Measurements from ENCODE around the gene KCNAB3.

The KCNAB3 gene

GRCh38 chr17:7922845-7923628, 6.6 kb downstream of the KCNAB3 start:
- Mint-ChIP-seq H3K27ac (peak overlapping the region; percentile 89), H3K9me3 (ENCODE audit: low read depth) (no peaks in the 10 kb centered on the region), H3K36me3 (no peaks in the 10 kb centered on the region), H3K4me3 (peak overlapping the region; percentile 78), H3K4me1 (ENCODE audit: low read depth) (peaks cover 23% of the 10 kb centered on the region), H3K27me3 (no peaks in the 10 kb centered on the region)

- H3K27ac Mint-ChIP-seq = peak overlapping the region; percentile 89
- peaks cover 22% of the 10 kb centered on the region for H3K4me1 Mint-ChIP-seq (ENCODE audit: low read depth)
- no peaks in the 10 kb centered on the region for H3K27me3 Mint-ChIP-seq
- no peaks in the 10 kb centered on the region for H3K36me3 Mint-ChIP-seq
- H3K9me3 Mint-ChIP-seq (ENCODE audit: low read depth) = no peaks in the 10 kb centered on the region
- peak overlapping the region; percentile 78 for H3K4me3 Mint-ChIP-seq
These were observed 7.3 kb downstream of the KCNAB3 start for GRCh38 chr17:7922269-7922844.

GRCh38 chr17:7916808-7917207, 12.8 kb downstream of the KCNAB3 start:
- H3K27ac Mint-ChIP-seq = peak overlapping the region; percentile 87
- no peaks in the 10 kb centered on the region for H3K36me3 Mint-ChIP-seq
- peak overlapping the region; percentile 83 for H3K4me3 Mint-ChIP-seq
- H3K9me3 Mint-ChIP-seq (ENCODE audit: low read depth) = no peaks in the 10 kb centered on the region
- H3K4me1 Mint-ChIP-seq (ENCODE audit: low read depth) = peaks cover 33% of the 10 kb centered on the region
- H3K27me3 Mint-ChIP-seq = no peaks in the 10 kb centered on the region

GRCh38 chr17:7916385-7916682, 13.3 kb downstream of the KCNAB3 start:
- no peaks in the 10 kb centered on the region for H3K36me3 Mint-ChIP-seq
- no peaks in the 10 kb centered on the region for H3K9me3 Mint-ChIP-seq (ENCODE audit: low read depth)
- peak overlapping the region; percentile 87 for H3K27ac Mint-ChIP-seq
- no peaks in the 10 kb centered on the region for H3K27me3 Mint-ChIP-seq
- peaks cover 29% of the 10 kb centered on the region for H3K4me1 Mint-ChIP-seq (ENCODE audit: low read depth)
- peak overlapping the region; percentile 83 for H3K4me3 Mint-ChIP-seq

- Mint-ChIP-seq H3K4me3 (peak within 1 kb of the TSS; percentile 89), H3K27ac (peak within 1 kb of the TSS; percentile 87), H3K27me3 (no peaks in the 10 kb centered on the region), H3K9me3 (ENCODE audit: low read depth) (no peaks in the 10 kb centered on the region), H3K36me3 (no peaks in the 10 kb centered on the region), H3K4me1 (ENCODE audit: low read depth) (peaks cover 29% of the 10 kb centered on the region)
These were observed 13.9 kb downstream of the KCNAB3 start, which contains the start of gene RNF227 for GRCh38 chr17:7915611-7916384. Gene RNF227, minus strand, starts transcription at chr17:7916289. Its CDS starts 94 bp downstream, at chr17:7916195.

- peak overlapping the region; percentile 89 for H3K4me3 Mint-ChIP-seq
These were observed 14.5 kb downstream of the KCNAB3 start for GRCh38 chr17:7915179-7915610.

GRCh38 chr17:7912927-7913524, 16.6 kb downstream of the KCNAB3 start:
- Mint-ChIP-seq H3K4me3 (peak overlapping the region; percentile 63), H3K4me1 (ENCODE audit: low read depth) (peaks cover 29% of the 10 kb centered on the region), H3K36me3 (no peaks in the 10 kb centered on the region), H3K27me3 (no peaks in the 10 kb centered on the region), H3K27ac (peak overlapping the region; percentile 10), H3K9me3 (ENCODE audit: low read depth) (no peaks in the 10 kb centered on the region)

More at GRCh38 chr17:7915179-7915610, 14.5 kb downstream of the KCNAB3 start:
- peaks cover 29% of the 10 kb centered on the region for H3K4me1 Mint-ChIP-seq (ENCODE audit: low read depth)
- H3K27me3 Mint-ChIP-seq = no peaks in the 10 kb centered on the region
- H3K36me3 Mint-ChIP-seq = no peaks in the 10 kb centered on the region
- H3K9me3 Mint-ChIP-seq (ENCODE audit: low read depth) = no peaks in the 10 kb centered on the region
- H3K27ac Mint-ChIP-seq = peak overlapping the region; percentile 87

- Mint-ChIP-seq H3K9me3 (ENCODE audit: low read depth) (no peaks in the 10 kb centered on the region), H3K27me3 (no peaks in the 10 kb centered on the region), H3K36me3 (no peaks in the 10 kb centered on the region), H3K4me1 (ENCODE audit: low read depth) (peaks cover 19% of the 10 kb centered on the region), H3K27ac (no peak overlapping the region), H3K4me3 (no peak overlapping the region)
These were observed 18.5 kb downstream of the KCNAB3 start for GRCh38 chr17:7911116-7911515.

GRCh38 chr17:7910711-7911110, 18.9 kb downstream of the KCNAB3 start:
- Mint-ChIP-seq H3K4me3 (no peak overlapping the region), H3K36me3 (no peaks in the 10 kb centered on the region), H3K4me1 (ENCODE audit: low read depth) (peaks cover 19% of the 10 kb centered on the region), H3K27ac (peak overlapping the region; percentile 81), H3K9me3 (ENCODE audit: low read depth) (no peaks in the 10 kb centered on the region), H3K27me3 (no peaks in the 10 kb centered on the region)

- H3K4me3 Mint-ChIP-seq = no peak overlapping the region
- H3K4me1 Mint-ChIP-seq (ENCODE audit: low read depth) = peaks cover 15% of the 10 kb centered on the region
- peak overlapping the region; percentile 81 for H3K27ac Mint-ChIP-seq
- no peaks in the 10 kb centered on the region for H3K9me3 Mint-ChIP-seq (ENCODE audit: low read depth)
- no peaks in the 10 kb centered on the region for H3K27me3 Mint-ChIP-seq
- H3K36me3 Mint-ChIP-seq = no peaks in the 10 kb centered on the region
These were observed 19.4 kb downstream of the KCNAB3 start for GRCh38 chr17:7910281-7910680.

- Mint-ChIP-seq H3K27me3 (no peaks in the 10 kb centered on the region), H3K4me3 (no peak overlapping the region), H3K27ac (no peak overlapping the region), H3K4me1 (ENCODE audit: low read depth) (peaks cover 7% of the 10 kb centered on the region), H3K36me3 (peaks cover under 1% of the 10 kb centered on the region), H3K9me3 (ENCODE audit: low read depth) (no peaks in the 10 kb centered on the region)
These were observed 20.6 kb downstream of the KCNAB3 start for GRCh38 chr17:7909089-7909488.

GRCh38 chr17:7903154-7904103, 26.2 kb downstream of the KCNAB3 start:
- peak overlapping the region; percentile 55 for H3K27ac Mint-ChIP-seq
- H3K4me3 Mint-ChIP-seq = no peak overlapping the region

GRCh38 chr17:7897773-7898172, 31.9 kb downstream of the KCNAB3 start:
- peaks cover 6% of the 10 kb centered on the region for H3K4me1 Mint-ChIP-seq (ENCODE audit: low read depth)
- peak overlapping the region; percentile 47 for H3K27ac Mint-ChIP-seq
- peaks cover 20% of the 10 kb centered on the region for H3K36me3 Mint-ChIP-seq
- H3K4me3 Mint-ChIP-seq = no peak overlapping the region
- no peaks in the 10 kb centered on the region for H3K9me3 Mint-ChIP-seq (ENCODE audit: low read depth)
- no peaks in the 10 kb centered on the region for H3K27me3 Mint-ChIP-seq

More at GRCh38 chr17:7903154-7904103, 26.2 kb downstream of the KCNAB3 start:
- Mint-ChIP-seq H3K4me1 (ENCODE audit: low read depth) (no peaks in the 10 kb centered on the region), H3K36me3 (peaks cover 12% of the 10 kb centered on the region), H3K9me3 (ENCODE audit: low read depth) (no peaks in the 10 kb centered on the region), H3K27me3 (no peaks in the 10 kb centered on the region)

GRCh38 chr17:7897090-7897489, 32.6 kb downstream of the KCNAB3 start:
- no peak overlapping the region for H3K4me3 Mint-ChIP-seq
- peaks cover 7% of the 10 kb centered on the region for H3K4me1 Mint-ChIP-seq (ENCODE audit: low read depth)
- H3K27me3 Mint-ChIP-seq = no peaks in the 10 kb centered on the region
- H3K27ac Mint-ChIP-seq = peak overlapping the region; percentile 47
- H3K36me3 Mint-ChIP-seq = peaks cover 21% of the 10 kb centered on the region
- H3K9me3 Mint-ChIP-seq (ENCODE audit: low read depth) = no peaks in the 10 kb centered on the region

All from activated naive CD8-positive, alpha-beta T cell (primary cell).